Vagina (tissue), 2 donors: ENCODE data around the gene ADAT3. TPM values are rescaled to one million over a fixed set of nuclear protein-coding genes. Genes with fewer than 3 reads are reported as not detected.
A peak's percentile ranks its signal among the peaks of the same experiment; 100 is the strongest.

Experiments
- DNase-seq, 2 donors: peaks; one replicate each; pipeline ENCODE4 v3.0.0-alpha.2; 2017; ENCODE audit errors: extremely low spot score in 2 of 2
- H3K27ac ChIP-seq: fragments of 200-600 bp; sonication (generic); one replicate; pipeline ENCODE4 v1.5.1; 2019
- H3K27me3 ChIP-seq: fragments of 200-600 bp; sonication (generic); one replicate; pipeline ENCODE4 v1.5.1; 2019
- H3K36me3 ChIP-seq, 2 donors: fragments of 200-600 bp; sonication (generic); one replicate each; pipeline ENCODE4 v1.5.1; 2017 to 2019
- H3K4me1 ChIP-seq: fragments of 200-600 bp; sonication (generic); one replicate; pipeline ENCODE4 v1.5.1; 2019
- H3K4me3 ChIP-seq, 2 donors: fragments of 200-600 bp; sonication (generic); 1 replicate in 1 of 2; 2 replicates in 1 of 2; pipeline ENCODE4 v1.5.1; 2016 to 2019
- H3K9me3 ChIP-seq: fragments of 200-600 bp; sonication (generic); one replicate; pipeline ENCODE4 v1.5.1; 2019
- CTCF ChIP-seq, 3 experiments: fragments of 450-650 bp in 2 of 3; fragments of 200-600 bp in 1 of 3; sonication (generic) in 1 of 3; IDR thresholded peaks; one replicate each; pipeline ENCODE4 v1.5.1; 2017 to 2019; ENCODE audit warnings: antibody characterized with exemption in 3 of 3, mild to moderate bottlenecking in 2 of 3, moderate library complexity in 2 of 3
- POLR2A ChIP-seq, 2 donors: fragments of 450-650 bp; IDR thresholded peaks; one replicate each; pipeline ENCODE4 v1.6.1; 2017; ENCODE audit warnings: antibody characterized with exemption in 2 of 2, mild to moderate bottlenecking in 2 of 2, moderate library complexity in 2 of 2
- POLR2AphosphoS5 ChIP-seq, 2 donors: sonication (generic); formaldehyde crosslinking; IDR thresholded peaks; one replicate each; pipeline ENCODE4 v1.9.0; 2017; ENCODE audit warnings: antibody characterized with exemption in 2 of 2, mild to moderate bottlenecking in 2 of 2, low read depth in 1 of 2; ENCODE audit not compliant: insufficient read depth in 1 of 2
- intact Hi-C: fragments of 100-400 bp; cut with DNase I; formaldehyde crosslinking; loops from one replicate; pipeline ENCODE4 v1.15.1; 2023
- total RNA-seq: library from RNA; depleted of rRNA; stranded (reverse); fragments of >200 nt; gene quantifications from one replicate; pipeline ENCODE4 v1.2.3, GENCODE V29; 2016

ADAT3 gene
- total RNA-seq, 1 donor from 2014 or later: 5.2 TPM

- Histone ChIP-seq H3K4me1 (peaks cover 59% of the 10 kb centered on the region), H3K27ac (peak overlapping the region; percentile 78), H3K4me3 (peak overlapping the region; percentile 58 to 85), H3K27me3 (no peaks in the 10 kb centered on the region), H3K36me3 (no peaks in the 10 kb centered on the region), H3K9me3 (no peaks in the 10 kb centered on the region)
- DNase-seq: no peak
- TF ChIP-seq CTCF (IDR thresholded peaks at IDR 0.05): no peak
- no peak for TF ChIP-seq POLR2A (IDR thresholded peaks at IDR 0.05)
- no peak for TF ChIP-seq POLR2AphosphoS5 (IDR thresholded peaks at IDR 0.05; ENCODE audit: insufficient read depth in 1 of 2, low read depth in 1 of 2)
- intact Hi-C loops: no loop called here
These were observed 414 bp upstream of the ADAT3 start for GRCh38 chr19:1904860-1905109.

GRCh38 chr19:1905863-1906375 is 720 bp downstream of the ADAT3 start:
- H3K36me3 ChIP-seq: no peaks in the 10 kb centered on the region
- peaks cover 64% of the 10 kb centered on the region for H3K4me1 ChIP-seq
- TF ChIP-seq POLR2A (IDR thresholded peaks at IDR 0.05) (no peak), CTCF (IDR thresholded peaks at IDR 0.05) (no peak), POLR2AphosphoS5 (IDR thresholded peaks at IDR 0.05; ENCODE audit: insufficient read depth in 1 of 2, low read depth in 1 of 2) (no peak)
- H3K27me3 ChIP-seq: no peaks in the 10 kb centered on the region
- DNase-seq: no peak
- peak overlapping the region; percentile 58 to 85 for H3K4me3 ChIP-seq
- H3K27ac ChIP-seq: peak overlapping the region; percentile 78
- intact Hi-C loops: no loop called here
- no peaks in the 10 kb centered on the region for H3K9me3 ChIP-seq

- H3K27ac ChIP-seq: peak overlapping the region; percentile 60
- intact Hi-C loops: no loop called here
- no peaks in the 10 kb centered on the region for H3K9me3 ChIP-seq
- H3K27me3 ChIP-seq: no peaks in the 10 kb centered on the region
- no peak for DNase-seq
- TF ChIP-seq CTCF (IDR thresholded peaks at IDR 0.05) (no peak), POLR2A (IDR thresholded peaks at IDR 0.05) (no peak), POLR2AphosphoS5 (IDR thresholded peaks at IDR 0.05; ENCODE audit: insufficient read depth in 1 of 2, low read depth in 1 of 2) (no peak)
- H3K4me3 ChIP-seq: no peak overlapping the region
- no peaks in the 10 kb centered on the region for H3K36me3 ChIP-seq
- peaks cover 64% of the 10 kb centered on the region for H3K4me1 ChIP-seq
These were observed 1.9 kb downstream of the ADAT3 start for GRCh38 chr19:1906985-1907562.

GRCh38 chr19:1907563-1908363 is 2.6 kb downstream of the ADAT3 start:
- H3K4me1 ChIP-seq: peaks cover 64% of the 10 kb centered on the region
- H3K36me3 ChIP-seq: no peaks in the 10 kb centered on the region
- no peaks in the 10 kb centered on the region for H3K27me3 ChIP-seq
- H3K4me3 ChIP-seq: peak overlapping the region in 1 of 2 donors; percentile 21
- no peak for TF ChIP-seq POLR2AphosphoS5 (IDR thresholded peaks at IDR 0.05; ENCODE audit: insufficient read depth in 1 of 2, low read depth in 1 of 2)
- no peak for TF ChIP-seq POLR2A (IDR thresholded peaks at IDR 0.05)
- TF ChIP-seq CTCF (IDR thresholded peaks at IDR 0.05): no peak
- DNase-seq: peak in 1 of 2 donors; percentile 96
- peak overlapping the region; percentile 60 for H3K27ac ChIP-seq
- no peaks in the 10 kb centered on the region for H3K9me3 ChIP-seq
- intact Hi-C loops: no loop called here

GRCh38 chr19:1908364-1908678 is 3.1 kb downstream of the ADAT3 start:
- H3K4me1 ChIP-seq: peaks cover 59% of the 10 kb centered on the region

More at GRCh38 chr19:1908364-1908678, 3.1 kb downstream of the ADAT3 start:
- TF ChIP-seq POLR2AphosphoS5 (IDR thresholded peaks at IDR 0.05; ENCODE audit: insufficient read depth in 1 of 2, low read depth in 1 of 2) (no peak), CTCF (IDR thresholded peaks at IDR 0.05) (no peak), POLR2A (IDR thresholded peaks at IDR 0.05) (no peak)
- peak overlapping the region; percentile 60 for H3K27ac ChIP-seq
- no peaks in the 10 kb centered on the region for H3K27me3 ChIP-seq
- peak overlapping the region in 1 of 2 donors; percentile 21 for H3K4me3 ChIP-seq
- no peak for DNase-seq
- H3K36me3 ChIP-seq: no peaks in the 10 kb centered on the region
- intact Hi-C loops: no loop called here
- H3K9me3 ChIP-seq: no peaks in the 10 kb centered on the region
